Fibroblast of villous mesenchyme (primary cell): ENCODE data around the gene NKIRAS2. TPM values are rescaled to one million over a fixed set of nuclear protein-coding genes. Genes with fewer than 3 reads are reported as not detected.
A peak's percentile ranks its signal among the peaks of the same experiment; 100 is the strongest.

Experiments
- DNase-seq: peaks from one replicate; pipeline ENCODE4 v3.0.0-alpha.2; 2010; ENCODE audit warnings: low read depth
- H3K4me3 ChIP-seq: 2 replicates; pipeline ENCODE4 v1.5.1; 2011; ENCODE audit warnings: low read depth, mild to moderate bottlenecking, low read length
- total RNA-seq: library from RNA; depleted of rRNA; stranded (reverse); fragments of >200 nt; gene quantifications from 2 replicates; pipeline ENCODE4 v1.2.3, GENCODE V29; 2012
- TF ChIP-seq, protein P1 (sequence below): IDR thresholded peaks from 2 replicates; pipeline ENCODE4 v1.5.1; 2012; ENCODE audit warnings: low read depth, mild to moderate bottlenecking, low read length; ENCODE audit not compliant: insufficient read depth

NKIRAS2 gene
- total RNA-seq, 1 donor = 35.8 TPM

DNA sequence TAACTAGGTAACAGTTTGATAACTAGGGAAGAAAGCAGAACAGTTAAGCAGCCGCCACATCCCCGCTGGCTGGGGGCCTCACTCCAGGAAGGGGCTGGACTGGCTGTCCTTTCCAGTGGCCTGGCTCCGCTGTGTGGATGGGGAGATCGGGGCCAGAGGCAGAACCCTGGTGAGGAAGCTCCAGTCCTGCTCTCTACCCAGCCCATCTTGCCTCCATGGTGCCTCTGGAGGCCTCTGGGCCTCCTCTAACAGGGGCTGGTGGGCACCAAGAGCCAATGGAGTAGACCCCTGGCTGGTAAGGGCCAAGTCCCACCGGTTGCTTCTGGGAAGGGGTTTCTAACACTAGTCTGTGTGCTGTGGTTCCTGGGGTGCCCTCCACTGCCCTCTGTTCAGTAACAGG is 45.2 kb upstream of the NKIRAS2 start:
- no peak overlapping the region for H3K4me3 ChIP-seq
- TF ChIP-seq, protein P1, sequence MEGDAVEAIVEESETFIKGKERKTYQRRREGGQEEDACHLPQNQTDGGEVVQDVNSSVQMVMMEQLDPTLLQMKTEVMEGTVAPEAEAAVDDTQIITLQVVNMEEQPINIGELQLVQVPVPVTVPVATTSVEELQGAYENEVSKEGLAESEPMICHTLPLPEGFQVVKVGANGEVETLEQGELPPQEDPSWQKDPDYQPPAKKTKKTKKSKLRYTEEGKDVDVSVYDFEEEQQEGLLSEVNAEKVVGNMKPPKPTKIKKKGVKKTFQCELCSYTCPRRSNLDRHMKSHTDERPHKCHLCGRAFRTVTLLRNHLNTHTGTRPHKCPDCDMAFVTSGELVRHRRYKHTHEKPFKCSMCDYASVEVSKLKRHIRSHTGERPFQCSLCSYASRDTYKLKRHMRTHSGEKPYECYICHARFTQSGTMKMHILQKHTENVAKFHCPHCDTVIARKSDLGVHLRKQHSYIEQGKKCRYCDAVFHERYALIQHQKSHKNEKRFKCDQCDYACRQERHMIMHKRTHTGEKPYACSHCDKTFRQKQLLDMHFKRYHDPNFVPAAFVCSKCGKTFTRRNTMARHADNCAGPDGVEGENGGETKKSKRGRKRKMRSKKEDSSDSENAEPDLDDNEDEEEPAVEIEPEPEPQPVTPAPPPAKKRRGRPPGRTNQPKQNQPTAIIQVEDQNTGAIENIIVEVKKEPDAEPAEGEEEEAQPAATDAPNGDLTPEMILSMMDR = no peak
- DNase-seq = no peak

GRCh38 chr17:41975099-41976083 is 44.5 kb upstream of the NKIRAS2 start:
- TF ChIP-seq, protein P1 = no peak
- DNase-seq = no peak
- H3K4me3 ChIP-seq = no peak overlapping the region

GRCh38 chr17:41976142-41976768 is 43.6 kb upstream of the NKIRAS2 start:
- TF ChIP-seq, protein P1 = no peak
- peak; percentile 61 for DNase-seq
- no peak overlapping the region for H3K4me3 ChIP-seq

DNA sequence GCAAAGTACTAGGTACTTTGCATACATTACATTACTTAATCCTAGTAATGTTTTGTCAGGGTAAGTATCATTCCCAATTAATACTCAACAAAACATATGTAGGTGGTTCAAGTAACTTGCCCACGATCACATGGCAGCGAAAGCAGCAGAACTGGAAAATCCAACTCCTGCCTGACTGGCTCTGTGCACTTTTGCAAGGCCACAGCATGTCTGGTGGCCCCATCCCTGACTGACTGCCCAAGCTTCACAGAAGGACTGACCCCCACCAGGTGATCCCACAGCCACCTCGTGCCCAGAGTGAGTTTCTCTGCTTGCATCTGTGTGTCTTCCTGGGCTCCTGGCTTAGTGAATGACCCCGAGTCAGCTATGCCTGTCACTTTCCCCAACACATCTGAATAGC is 41.9 kb upstream of the NKIRAS2 start:
- no peak overlapping the region for H3K4me3 ChIP-seq
- DNase-seq = no peak
- TF ChIP-seq, protein P1 = no peak

DNA sequence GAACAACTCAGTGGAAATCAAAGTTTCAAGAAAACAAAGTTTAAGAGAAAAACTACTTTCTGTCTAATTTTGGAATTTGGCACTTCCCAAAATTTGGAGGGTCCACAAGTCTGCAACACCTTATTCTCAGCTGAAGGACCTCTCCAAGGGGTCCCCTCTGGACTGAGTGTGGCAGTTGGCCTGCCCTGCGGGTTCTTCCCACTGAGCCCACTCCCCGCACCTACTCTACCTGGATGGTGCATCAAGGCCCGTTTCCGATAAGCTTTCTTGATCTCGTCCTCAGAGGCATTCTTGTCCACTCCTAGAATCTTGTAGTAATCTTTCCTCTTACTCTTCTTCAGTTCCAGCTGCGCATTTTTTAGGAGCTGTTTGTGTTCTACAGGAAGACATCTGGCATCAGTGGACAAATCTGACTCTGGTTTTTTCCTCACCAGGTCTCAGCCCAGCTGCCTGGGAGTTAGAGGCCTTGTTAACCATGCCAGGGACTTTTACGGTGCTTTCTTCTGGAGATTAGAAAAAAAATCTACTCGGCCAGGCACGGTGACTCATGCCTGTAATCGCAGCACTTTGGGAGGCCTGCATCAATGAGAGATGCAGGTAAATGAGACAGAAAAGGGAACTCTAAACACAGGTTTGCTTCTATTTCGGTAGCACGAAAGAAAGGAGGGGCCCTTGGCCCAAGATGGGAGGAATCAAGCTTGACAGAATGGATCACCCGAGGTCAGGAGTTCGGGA is 37.7 kb upstream of the NKIRAS2 start:
- peak; percentile 77 for DNase-seq
- TF ChIP-seq, protein P1 = no peak
- H3K4me3 ChIP-seq = no peak overlapping the region

DNA sequence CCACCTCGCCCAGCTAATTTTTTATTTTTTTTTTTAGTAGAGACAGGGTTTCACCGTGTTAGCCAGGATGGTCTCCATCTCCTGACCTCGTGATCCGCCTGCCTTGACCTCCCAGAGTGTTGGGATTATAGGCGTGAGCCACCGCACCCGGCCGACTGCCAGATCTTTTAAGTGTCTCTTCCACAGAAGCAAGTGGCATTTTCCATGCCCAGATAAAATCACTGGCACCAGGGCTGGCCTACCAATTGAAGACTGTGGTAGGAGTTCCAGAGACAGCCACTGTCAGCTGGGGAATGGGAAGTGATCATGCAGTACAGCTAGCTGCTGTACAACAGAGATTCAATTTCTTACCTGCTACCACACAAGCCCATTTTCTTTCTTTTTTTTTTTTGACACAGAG is 35.4 kb upstream of the NKIRAS2 start:
- TF ChIP-seq, protein P1 = no peak
- no peak for DNase-seq
- no peak overlapping the region for H3K4me3 ChIP-seq
